Astrocyte of the cerebellum (primary cell): ENCODE data around the gene C5AR2.

Source experiments
- DNase-seq: peaks from one replicate; pipeline ENCODE4 v3.0.0-alpha.2; 2011; ENCODE audit warnings: low read depth
- H3K4me3 ChIP-seq: 2 replicates; pipeline ENCODE4 v1.5.1; 2011; ENCODE audit warnings: mild to moderate bottlenecking, low read depth, low read length, moderate library complexity
- in situ Hi-C: cut with HindIII; loops from 2 replicates; pipeline ENCODE4 v1.10.0; 2017; ENCODE audit warnings: low sequenced_read_pairs
- TF ChIP-seq, protein P1 (sequence below): IDR thresholded peaks from 2 replicates; pipeline ENCODE4 v1.5.1; 2012; ENCODE audit warnings: low read length, low read depth, moderate library complexity, mild to moderate bottlenecking; ENCODE audit errors: missing control alignments

The C5AR2 gene

DNA sequence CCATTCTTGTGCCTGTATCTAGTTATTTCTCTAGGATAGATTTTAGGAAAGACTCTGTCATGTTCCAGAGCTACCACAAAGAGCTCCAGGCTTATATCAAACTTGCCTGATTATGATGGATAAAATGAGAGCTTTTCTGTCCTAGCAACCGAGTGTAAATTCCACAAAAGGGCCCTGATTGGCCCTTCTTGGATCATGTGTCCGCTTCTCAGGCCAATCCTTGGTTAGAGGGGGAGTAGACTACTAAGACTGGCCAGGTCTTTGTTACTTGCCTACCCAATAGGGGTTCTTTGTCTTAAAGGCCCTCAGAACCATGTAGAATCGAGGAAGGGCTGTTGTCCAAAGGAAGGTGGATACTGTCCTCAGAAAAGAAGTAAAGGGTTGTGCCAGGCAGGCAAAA is 19.6 kb downstream of the C5AR2 start:
- H3K4me3 ChIP-seq, result no peak overlapping the region
- TF ChIP-seq, protein P1, sequence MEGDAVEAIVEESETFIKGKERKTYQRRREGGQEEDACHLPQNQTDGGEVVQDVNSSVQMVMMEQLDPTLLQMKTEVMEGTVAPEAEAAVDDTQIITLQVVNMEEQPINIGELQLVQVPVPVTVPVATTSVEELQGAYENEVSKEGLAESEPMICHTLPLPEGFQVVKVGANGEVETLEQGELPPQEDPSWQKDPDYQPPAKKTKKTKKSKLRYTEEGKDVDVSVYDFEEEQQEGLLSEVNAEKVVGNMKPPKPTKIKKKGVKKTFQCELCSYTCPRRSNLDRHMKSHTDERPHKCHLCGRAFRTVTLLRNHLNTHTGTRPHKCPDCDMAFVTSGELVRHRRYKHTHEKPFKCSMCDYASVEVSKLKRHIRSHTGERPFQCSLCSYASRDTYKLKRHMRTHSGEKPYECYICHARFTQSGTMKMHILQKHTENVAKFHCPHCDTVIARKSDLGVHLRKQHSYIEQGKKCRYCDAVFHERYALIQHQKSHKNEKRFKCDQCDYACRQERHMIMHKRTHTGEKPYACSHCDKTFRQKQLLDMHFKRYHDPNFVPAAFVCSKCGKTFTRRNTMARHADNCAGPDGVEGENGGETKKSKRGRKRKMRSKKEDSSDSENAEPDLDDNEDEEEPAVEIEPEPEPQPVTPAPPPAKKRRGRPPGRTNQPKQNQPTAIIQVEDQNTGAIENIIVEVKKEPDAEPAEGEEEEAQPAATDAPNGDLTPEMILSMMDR, result no peak
- DNase-seq, result peak; percentile 19
- in situ Hi-C loops, result no loop called here

DNA sequence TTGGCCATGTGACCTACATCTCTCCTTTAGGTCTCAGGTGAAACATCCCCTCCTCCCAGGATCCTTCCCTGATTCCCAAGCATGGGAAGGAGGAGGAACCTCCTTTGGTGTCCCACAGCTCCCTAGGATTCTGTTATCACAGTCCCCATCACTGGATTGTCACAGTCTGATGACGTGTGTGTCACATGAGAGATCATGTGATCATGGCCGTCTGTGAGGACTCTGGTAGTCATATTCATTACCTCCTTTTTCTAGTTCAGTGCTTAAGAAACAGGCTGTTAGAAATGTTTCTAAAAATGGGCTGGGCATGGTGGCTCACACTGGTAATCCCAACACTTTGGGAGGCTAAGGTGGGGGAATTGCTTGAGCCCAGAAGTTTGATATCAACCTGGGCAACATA is 20.1 kb downstream of the C5AR2 start:
- no peak for DNase-seq

DNA sequence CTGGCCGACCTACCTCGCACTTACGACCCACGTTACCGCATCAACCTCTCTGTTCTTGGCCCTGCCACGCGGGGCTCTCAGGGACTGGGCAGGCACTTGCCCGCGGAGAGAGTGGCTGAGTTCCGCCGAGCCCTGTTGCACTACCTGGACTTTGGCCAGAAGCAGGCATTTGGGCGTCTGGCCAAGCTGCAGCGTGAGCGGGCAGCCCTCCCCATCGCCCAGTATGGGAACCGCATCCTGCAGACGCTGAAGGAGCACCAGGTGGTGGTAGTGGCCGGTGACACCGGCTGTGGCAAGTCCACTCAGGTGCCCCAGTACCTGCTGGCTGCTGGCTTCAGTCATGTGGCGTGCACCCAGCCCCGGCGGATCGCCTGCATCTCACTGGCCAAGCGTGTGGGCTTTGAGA is 21.3 kb downstream of the C5AR2 start:
- no peak for DNase-seq
- TF ChIP-seq, protein P1, result no peak
- in situ Hi-C loops, result no loop called here
- H3K4me3 ChIP-seq, result no peak overlapping the region

More for the DNA sequence above, 20.1 kb downstream of the C5AR2 start:
- in situ Hi-C loops, result no loop called here
- H3K4me3 ChIP-seq, result no peak overlapping the region
- TF ChIP-seq, protein P1, result no peak

DNA sequence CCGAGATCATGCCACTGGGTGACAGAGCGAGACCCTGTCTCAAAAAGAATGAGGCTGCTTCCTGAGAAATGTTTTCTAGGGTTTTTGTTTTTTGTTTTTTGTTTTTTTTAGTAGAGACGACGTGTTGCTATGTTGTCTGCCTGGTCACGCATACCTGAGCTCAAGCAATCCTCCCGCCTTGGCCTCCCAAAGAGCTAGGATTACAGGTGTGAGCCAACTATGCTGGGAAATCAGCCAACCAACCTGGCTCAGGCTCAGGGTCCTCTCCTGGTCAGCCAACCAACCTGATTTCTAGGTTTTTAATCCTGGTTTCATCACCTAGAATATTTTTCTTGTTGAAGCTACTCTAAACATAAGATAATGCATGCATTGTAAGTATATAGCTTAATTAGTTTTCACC is 24.9 kb downstream of the C5AR2 start:
- H3K4me3 ChIP-seq, result no peak overlapping the region
- TF ChIP-seq, protein P1, result no peak
- no peak for DNase-seq
- in situ Hi-C loops, result no loop called here

DNA sequence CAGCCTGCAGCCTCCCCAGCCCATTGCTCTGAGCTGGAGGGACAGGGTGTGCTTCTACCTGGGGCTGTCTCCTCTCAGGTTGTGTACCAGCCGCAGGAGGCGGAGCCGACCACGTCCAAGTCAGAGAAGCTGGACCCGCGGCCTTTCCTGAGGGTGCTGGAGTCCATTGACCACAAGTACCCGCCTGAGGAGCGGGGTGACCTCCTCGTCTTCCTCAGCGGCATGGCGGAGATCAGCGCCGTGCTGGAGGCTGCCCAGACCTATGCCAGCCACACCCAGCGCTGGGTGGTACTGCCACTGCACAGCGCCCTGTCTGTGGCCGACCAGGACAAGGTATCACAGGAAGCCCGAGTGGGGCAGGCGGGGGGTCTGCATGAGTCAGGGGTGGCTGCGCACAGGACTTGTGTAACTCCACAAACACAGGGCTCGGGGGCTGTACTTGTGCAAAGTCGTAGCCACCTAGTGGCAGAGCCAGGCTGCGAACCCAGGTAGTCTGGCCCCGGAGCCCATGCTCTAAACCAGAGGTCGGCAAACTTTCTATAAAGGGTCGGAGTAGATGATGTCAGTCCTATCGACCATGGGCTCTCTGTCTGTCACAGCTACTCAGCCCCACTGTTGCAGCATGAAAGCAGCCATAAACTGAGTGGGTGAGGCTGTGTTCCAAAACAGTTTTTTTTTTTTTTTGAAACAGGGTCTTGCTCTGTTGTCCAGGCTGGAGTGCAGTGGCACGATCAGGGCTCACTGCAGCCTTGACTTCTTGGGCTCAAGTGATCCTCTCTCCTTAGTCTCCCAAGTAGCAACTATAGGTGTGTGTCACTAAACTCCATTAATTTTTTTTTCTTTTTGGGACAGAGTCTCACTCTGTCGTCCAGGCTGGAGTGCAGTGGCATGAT is 26.1 kb downstream of the C5AR2 start:
- TF ChIP-seq, protein P1, result peak; percentile 32
- DNase-seq, result no peak
- H3K4me3 ChIP-seq, result no peak overlapping the region
- in situ Hi-C loops, result no loop called here

DNA sequence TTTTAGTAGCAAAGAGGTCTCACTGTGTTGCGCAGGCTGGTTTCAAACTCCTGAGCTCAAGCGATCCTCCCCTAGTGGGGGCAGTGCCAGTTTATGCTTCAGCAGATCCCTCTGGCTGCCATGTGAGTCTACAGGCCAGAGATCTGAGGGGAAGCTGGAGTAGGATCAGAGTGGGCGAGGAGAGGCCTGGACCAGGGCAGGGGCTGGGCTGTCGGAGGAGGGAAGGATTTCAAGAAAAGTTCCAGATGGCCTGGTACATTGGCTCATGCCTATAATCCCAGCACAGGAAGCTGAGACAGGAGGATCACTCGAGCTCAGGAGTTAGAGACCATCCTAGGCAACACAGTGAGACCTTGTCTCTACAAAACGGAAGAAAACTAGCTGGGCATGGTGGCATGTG is 27.0 kb downstream of the C5AR2 start:
- H3K4me3 ChIP-seq, result no peak overlapping the region
- TF ChIP-seq, protein P1, result no peak
- in situ Hi-C loops, result no loop called here
- no peak for DNase-seq
